ENCODE measurements around the gene CAMK2D.

CAMK2D gene

DNA sequence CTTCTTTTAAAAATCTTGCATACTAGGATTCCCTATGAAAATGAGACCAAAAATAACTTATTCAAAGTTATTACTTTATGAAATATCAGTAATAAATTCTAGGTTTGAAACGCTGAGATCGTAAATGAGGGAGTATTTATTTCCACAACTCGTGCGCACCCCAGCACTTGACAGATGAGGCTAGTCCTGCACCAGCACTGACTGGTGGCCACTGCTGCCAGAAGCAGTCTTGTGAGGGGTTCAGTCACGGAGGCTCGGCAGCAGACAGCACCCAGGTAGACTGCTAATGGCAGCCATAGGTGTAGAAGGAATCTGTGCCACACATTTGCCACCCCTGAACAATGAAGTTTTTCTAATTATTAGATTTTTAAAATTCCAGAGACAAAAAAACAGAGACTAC lies 248.7 kb downstream of the CAMK2D start:
- Histone ChIP-seq H3K27me3 (replicated peaks in 2 of 5; ENCODE audit: control insufficient read depth in 4 of 5, insufficient read depth in 5 of 5, low read length in 4 of 5) (no peaks in the 10 kb centered on the region), H3K9me3 (ENCODE audit: control extremely low read depth in 1 of 5, control insufficient read depth in 4 of 5, insufficient read depth in 2 of 5, low read depth in 1 of 5, low read length in 4 of 5) (no peaks in the 10 kb centered on the region), H3K36me3 (ENCODE audit: control insufficient read depth in 4 of 4, insufficient read depth in 4 of 4, low read length in 3 of 4) (peaks cover 0 to 4% (median under 1%) of the 10 kb centered on the region in 4 experiments), H3K4me3 (ENCODE audit: control insufficient read depth in 1 of 7, extremely low read depth in 1 of 7, insufficient read depth in 4 of 7, low read depth in 2 of 7, low read length in 6 of 7) (no peak overlapping the region), H3K4me1 (ENCODE audit: control extremely low read depth in 1 of 4, control insufficient read depth in 4 of 4, insufficient read depth in 4 of 4, low read length in 3 of 4) (no peaks in the 10 kb centered on the region), H3K27ac (ENCODE audit: insufficient read depth in 1 of 2, low read depth in 1 of 2, low read length in 2 of 2, poor library complexity in 1 of 2, severe bottlenecking in 2 of 2) (no peak overlapping the region)
- 100% methylated on average over 5 of the region's 6 CpGs for WGBS (ENCODE audit: insufficient coverage)
- DNase-seq: no peak
- ChIA-PET POLR2A (no interaction called here), CTCF (no interaction called here)

DNA sequence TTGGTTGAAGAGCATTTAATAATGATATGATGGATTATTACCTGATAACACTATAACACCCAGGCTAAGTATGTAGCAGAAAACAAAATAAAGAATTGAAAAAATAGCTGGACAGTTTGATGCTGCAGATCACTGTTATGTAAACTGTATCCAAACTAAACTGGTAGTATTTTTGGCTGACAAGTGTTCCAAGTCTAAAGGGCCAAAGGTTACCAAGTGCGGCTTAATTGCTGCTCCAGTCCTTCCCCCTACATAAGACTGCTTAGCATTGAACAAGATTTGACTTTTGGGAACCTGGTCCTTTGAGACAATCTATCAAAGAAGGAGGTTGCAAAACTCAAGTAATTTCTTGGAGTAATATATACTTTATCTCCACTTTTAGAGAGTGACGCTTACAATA lies 249.6 kb downstream of the CAMK2D start:
- ChIA-PET POLR2A (no interaction called here), CTCF (no interaction called here)
- DNase-seq: no peak
- Histone ChIP-seq H3K36me3 (ENCODE audit: control insufficient read depth in 4 of 4, insufficient read depth in 4 of 4, low read length in 3 of 4) (peaks cover 0 to 4% (median 0%) of the 10 kb centered on the region in 4 experiments), H3K9me3 (ENCODE audit: control extremely low read depth in 1 of 5, control insufficient read depth in 4 of 5, insufficient read depth in 2 of 5, low read depth in 1 of 5, low read length in 4 of 5) (no peaks in the 10 kb centered on the region), H3K27me3 (replicated peaks in 2 of 5; ENCODE audit: control insufficient read depth in 4 of 5, insufficient read depth in 5 of 5, low read length in 4 of 5) (no peaks in the 10 kb centered on the region), H3K4me1 (ENCODE audit: control extremely low read depth in 1 of 4, control insufficient read depth in 4 of 4, insufficient read depth in 4 of 4, low read length in 3 of 4) (no peaks in the 10 kb centered on the region), H3K27ac (ENCODE audit: insufficient read depth in 1 of 2, low read depth in 1 of 2, low read length in 2 of 2, poor library complexity in 1 of 2, severe bottlenecking in 2 of 2) (no peak overlapping the region), H3K4me3 (ENCODE audit: control insufficient read depth in 1 of 7, extremely low read depth in 1 of 7, insufficient read depth in 4 of 7, low read depth in 2 of 7, low read length in 6 of 7) (no peak overlapping the region)
- no CpG with 5 or more reads among the region's 2 CpGs for WGBS (ENCODE audit: insufficient coverage)

DNA sequence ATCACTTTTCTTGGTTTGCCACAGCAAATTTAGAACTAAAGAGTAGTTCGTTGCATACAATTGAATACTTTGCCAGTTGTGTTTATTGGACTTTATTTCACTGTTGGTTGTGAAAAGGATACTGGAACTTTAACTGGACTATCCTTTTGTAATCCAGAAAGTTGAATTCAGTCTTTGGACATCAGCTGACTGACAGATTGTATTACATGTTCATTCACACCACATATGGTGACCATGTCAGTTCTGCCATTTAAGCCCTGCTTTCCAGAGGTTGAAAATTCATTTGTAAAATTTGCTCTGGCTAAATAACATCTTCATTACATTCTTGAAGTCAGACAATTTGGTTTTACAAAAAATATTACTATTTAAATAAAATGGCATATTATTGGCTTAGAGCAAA lies 251.7 kb downstream of the CAMK2D start:
- no peak overlapping the region for H3K27ac ChIP-seq (ENCODE audit: insufficient read depth in 1 of 2, low read depth in 1 of 2, low read length in 2 of 2, poor library complexity in 1 of 2, severe bottlenecking in 2 of 2)
- no peaks in the 10 kb centered on the region for H3K4me1 ChIP-seq (ENCODE audit: control extremely low read depth in 1 of 4, control insufficient read depth in 4 of 4, insufficient read depth in 4 of 4, low read length in 3 of 4)
- H3K27me3 ChIP-seq (replicated peaks in 2 of 5; ENCODE audit: control insufficient read depth in 4 of 5, insufficient read depth in 5 of 5, low read length in 4 of 5): no peaks in the 10 kb centered on the region
- no peaks in the 10 kb centered on the region for H3K9me3 ChIP-seq (ENCODE audit: control extremely low read depth in 1 of 5, control insufficient read depth in 4 of 5, insufficient read depth in 2 of 5, low read depth in 1 of 5, low read length in 4 of 5)
- ChIA-PET POLR2A (no interaction called here), CTCF (no interaction called here)
- WGBS (ENCODE audit: insufficient coverage): no CpG with 5 or more reads among the region's 1 CpG
- H3K4me3 ChIP-seq (ENCODE audit: control insufficient read depth in 1 of 7, extremely low read depth in 1 of 7, insufficient read depth in 4 of 7, low read depth in 2 of 7, low read length in 6 of 7): no peak overlapping the region
- peaks cover 0 to 4% (median 0%) of the 10 kb centered on the region in 4 experiments for H3K36me3 ChIP-seq (ENCODE audit: control insufficient read depth in 4 of 4, insufficient read depth in 4 of 4, low read length in 3 of 4)
- no peak for DNase-seq

- Histone ChIP-seq H3K36me3 (ENCODE audit: control insufficient read depth in 4 of 4, insufficient read depth in 4 of 4, low read length in 3 of 4) (no peaks in the 10 kb centered on the region), H3K27me3 (replicated peaks in 2 of 5; ENCODE audit: control insufficient read depth in 4 of 5, insufficient read depth in 5 of 5, low read length in 4 of 5) (no peaks in the 10 kb centered on the region), H3K9me3 (ENCODE audit: control extremely low read depth in 1 of 5, control insufficient read depth in 4 of 5, insufficient read depth in 2 of 5, low read depth in 1 of 5, low read length in 4 of 5) (no peaks in the 10 kb centered on the region), H3K4me3 (ENCODE audit: control insufficient read depth in 1 of 7, extremely low read depth in 1 of 7, insufficient read depth in 4 of 7, low read depth in 2 of 7, low read length in 6 of 7) (no peak overlapping the region), H3K27ac (ENCODE audit: insufficient read depth in 1 of 2, low read depth in 1 of 2, low read length in 2 of 2, poor library complexity in 1 of 2, severe bottlenecking in 2 of 2) (no peak overlapping the region), H3K4me1 (ENCODE audit: control extremely low read depth in 1 of 4, control insufficient read depth in 4 of 4, insufficient read depth in 4 of 4, low read length in 3 of 4) (no peaks in the 10 kb centered on the region)
- DNase-seq: no peak
- CTCF ChIA-PET: interaction anchor here (0.6 kb wide), 1 partner anchor 8 kb away, joined by 4 read pairs; no protein-coding TSS in a partner anchor
- WGBS (ENCODE audit: insufficient coverage): 95% methylated on average over 5 of the region's 5 CpGs
- POLR2A ChIA-PET: no interaction called here
These were observed 256.5 kb downstream of the CAMK2D start for GRCh38 chr4:113505044-113505443.

DNA sequence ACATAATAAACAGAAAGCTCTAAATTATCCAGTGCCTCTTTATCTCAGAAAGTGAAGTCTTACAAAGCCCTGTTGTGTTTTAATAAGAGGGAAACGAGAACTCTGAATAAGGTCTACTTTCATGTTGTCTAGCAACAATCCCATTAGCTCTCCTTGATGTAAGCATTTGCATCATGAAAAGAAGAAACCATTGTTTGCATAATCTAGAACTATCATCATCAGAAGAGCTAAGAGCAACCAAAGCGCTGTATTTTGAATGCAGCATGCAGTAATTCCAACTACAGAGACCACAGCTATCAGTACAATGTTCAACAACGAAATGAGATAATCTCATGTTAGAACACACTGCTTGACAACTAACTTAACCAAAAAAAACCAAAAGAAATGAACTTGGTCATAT lies 257.1 kb downstream of the CAMK2D start:
- H3K27ac ChIP-seq (ENCODE audit: insufficient read depth in 1 of 2, low read depth in 1 of 2, low read length in 2 of 2, poor library complexity in 1 of 2, severe bottlenecking in 2 of 2): no peak overlapping the region
- CTCF ChIA-PET: no interaction called here
- H3K4me1 ChIP-seq (ENCODE audit: control extremely low read depth in 1 of 4, control insufficient read depth in 4 of 4, insufficient read depth in 4 of 4, low read length in 3 of 4): no peaks in the 10 kb centered on the region

GRCh38 chr4:113503691-113504090 lies 257.8 kb downstream of the CAMK2D start:
- Histone ChIP-seq H3K36me3 (ENCODE audit: control insufficient read depth in 4 of 4, insufficient read depth in 4 of 4, low read length in 3 of 4) (no peaks in the 10 kb centered on the region), H3K4me3 (ENCODE audit: control insufficient read depth in 1 of 7, extremely low read depth in 1 of 7, insufficient read depth in 4 of 7, low read depth in 2 of 7, low read length in 6 of 7) (no peak overlapping the region), H3K27ac (ENCODE audit: insufficient read depth in 1 of 2, low read depth in 1 of 2, low read length in 2 of 2, poor library complexity in 1 of 2, severe bottlenecking in 2 of 2) (no peak overlapping the region), H3K4me1 (ENCODE audit: control extremely low read depth in 1 of 4, control insufficient read depth in 4 of 4, insufficient read depth in 4 of 4, low read length in 3 of 4) (no peaks in the 10 kb centered on the region), H3K9me3 (ENCODE audit: control extremely low read depth in 1 of 5, control insufficient read depth in 4 of 5, insufficient read depth in 2 of 5, low read depth in 1 of 5, low read length in 4 of 5) (no peaks in the 10 kb centered on the region), H3K27me3 (replicated peaks in 2 of 5; ENCODE audit: control insufficient read depth in 4 of 5, insufficient read depth in 5 of 5, low read length in 4 of 5) (no peaks in the 10 kb centered on the region)
- ChIA-PET POLR2A (no interaction called here), CTCF (no interaction called here)
- DNase-seq: no peak

More for the DNA sequence above, 257.1 kb downstream of the CAMK2D start:
- WGBS (ENCODE audit: insufficient coverage): 100% methylated on average over 1 of the region's 3 CpGs
- POLR2A ChIA-PET: no interaction called here
- Histone ChIP-seq H3K36me3 (ENCODE audit: control insufficient read depth in 4 of 4, insufficient read depth in 4 of 4, low read length in 3 of 4) (no peaks in the 10 kb centered on the region), H3K27me3 (replicated peaks in 2 of 5; ENCODE audit: control insufficient read depth in 4 of 5, insufficient read depth in 5 of 5, low read length in 4 of 5) (no peaks in the 10 kb centered on the region), H3K4me3 (ENCODE audit: control insufficient read depth in 1 of 7, extremely low read depth in 1 of 7, insufficient read depth in 4 of 7, low read depth in 2 of 7, low read length in 6 of 7) (no peak overlapping the region), H3K9me3 (ENCODE audit: control extremely low read depth in 1 of 5, control insufficient read depth in 4 of 5, insufficient read depth in 2 of 5, low read depth in 1 of 5, low read length in 4 of 5) (no peaks in the 10 kb centered on the region)
- no peak for DNase-seq

DNA sequence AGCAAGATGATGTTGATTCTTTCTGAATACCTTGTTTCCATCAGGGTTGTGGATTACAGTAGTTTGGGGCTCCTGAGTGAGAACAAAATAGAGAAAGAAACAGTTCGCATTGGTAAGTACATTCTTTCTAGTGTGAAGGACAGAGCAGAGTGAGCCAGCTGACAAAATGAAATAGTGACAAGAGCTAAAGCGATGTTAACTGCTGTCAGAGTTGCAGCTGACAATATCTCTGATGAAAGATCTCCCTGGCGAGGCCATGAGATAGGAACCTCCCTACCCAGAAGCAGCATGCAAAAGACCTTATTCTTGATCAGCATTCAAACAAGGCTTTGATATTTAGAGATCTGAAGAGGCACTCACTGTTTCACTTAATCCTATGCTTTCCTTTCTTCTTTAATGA lies 258.6 kb downstream of the CAMK2D start:
- ChIA-PET POLR2A (no interaction called here), CTCF (no interaction called here)
- Histone ChIP-seq H3K4me3 (ENCODE audit: control insufficient read depth in 1 of 7, extremely low read depth in 1 of 7, insufficient read depth in 4 of 7, low read depth in 2 of 7, low read length in 6 of 7) (no peak overlapping the region), H3K27me3 (replicated peaks in 2 of 5; ENCODE audit: control insufficient read depth in 4 of 5, insufficient read depth in 5 of 5, low read length in 4 of 5) (no peaks in the 10 kb centered on the region), H3K9me3 (ENCODE audit: control extremely low read depth in 1 of 5, control insufficient read depth in 4 of 5, insufficient read depth in 2 of 5, low read depth in 1 of 5, low read length in 4 of 5) (no peaks in the 10 kb centered on the region), H3K27ac (ENCODE audit: insufficient read depth in 1 of 2, low read depth in 1 of 2, low read length in 2 of 2, poor library complexity in 1 of 2, severe bottlenecking in 2 of 2) (no peak overlapping the region), H3K36me3 (ENCODE audit: control insufficient read depth in 4 of 4, insufficient read depth in 4 of 4, low read length in 3 of 4) (no peaks in the 10 kb centered on the region), H3K4me1 (ENCODE audit: control extremely low read depth in 1 of 4, control insufficient read depth in 4 of 4, insufficient read depth in 4 of 4, low read length in 3 of 4) (no peaks in the 10 kb centered on the region)
- WGBS (ENCODE audit: insufficient coverage): 100% methylated on average over 3 of the region's 3 CpGs
- DNase-seq: no peak
